PFSK-1 (cell line): ENCODE measurements around the gene ANK2.

Experiments
- FOXP2 ChIP-seq: optimal IDR thresholded peaks from 2 replicates; pipeline ENCODE3; 2011; ENCODE audit warnings: borderline replicate concordance, control low read depth, inconsistent platforms; ENCODE audit not compliant: insufficient read depth; ENCODE audit errors: extremely low read length, extremely low read depth
- POLR2AphosphoS5 ChIP-seq: IDR thresholded peaks from 2 replicates; pipeline ENCODE4 v1.6.1; 2012; ENCODE audit warnings: low read depth, mild to moderate bottlenecking, control low read depth, low read length, moderate library complexity
- REST ChIP-seq, 2 experiments: IDR thresholded peaks; 2 replicates each; pipeline versions ENCODE4 v1.6.1 to v1.8.0; 2011 to 2012; ENCODE audit warnings: low read depth in 2 of 2, low read length in 2 of 2, control low read depth in 1 of 2, inconsistent platforms in 1 of 2, mild to moderate bottlenecking in 1 of 2, moderate library complexity in 1 of 2; ENCODE audit not compliant: insufficient read depth in 1 of 2
- SIN3A ChIP-seq: IDR thresholded peaks from 2 replicates; pipeline ENCODE4 v1.6.1; 2012; ENCODE audit warnings: mild to moderate bottlenecking, low read length, moderate library complexity, borderline replicate concordance; ENCODE audit not compliant: insufficient read depth
- TAF1 ChIP-seq: IDR thresholded peaks from 2 replicates; pipeline ENCODE4 v1.6.1; 2012; ENCODE audit warnings: low read length, control low read depth, borderline replicate concordance; ENCODE audit not compliant: insufficient read depth

GRCh38 chr4:113394730-113395530 is 345.5 kb downstream of the ANK2 start:
- no peak for TF ChIP-seq POLR2AphosphoS5
- TF ChIP-seq REST (IDR thresholded peaks at IDR 0.05; ENCODE audit: insufficient read depth in 1 of 2, low read depth in 2 of 2, low read length in 2 of 2): no peak
- no peak for TF ChIP-seq TAF1
- no peak for TF ChIP-seq SIN3A
- no peak for TF ChIP-seq FOXP2
